ENCODE measurements around the gene FHIT.

DNA sequence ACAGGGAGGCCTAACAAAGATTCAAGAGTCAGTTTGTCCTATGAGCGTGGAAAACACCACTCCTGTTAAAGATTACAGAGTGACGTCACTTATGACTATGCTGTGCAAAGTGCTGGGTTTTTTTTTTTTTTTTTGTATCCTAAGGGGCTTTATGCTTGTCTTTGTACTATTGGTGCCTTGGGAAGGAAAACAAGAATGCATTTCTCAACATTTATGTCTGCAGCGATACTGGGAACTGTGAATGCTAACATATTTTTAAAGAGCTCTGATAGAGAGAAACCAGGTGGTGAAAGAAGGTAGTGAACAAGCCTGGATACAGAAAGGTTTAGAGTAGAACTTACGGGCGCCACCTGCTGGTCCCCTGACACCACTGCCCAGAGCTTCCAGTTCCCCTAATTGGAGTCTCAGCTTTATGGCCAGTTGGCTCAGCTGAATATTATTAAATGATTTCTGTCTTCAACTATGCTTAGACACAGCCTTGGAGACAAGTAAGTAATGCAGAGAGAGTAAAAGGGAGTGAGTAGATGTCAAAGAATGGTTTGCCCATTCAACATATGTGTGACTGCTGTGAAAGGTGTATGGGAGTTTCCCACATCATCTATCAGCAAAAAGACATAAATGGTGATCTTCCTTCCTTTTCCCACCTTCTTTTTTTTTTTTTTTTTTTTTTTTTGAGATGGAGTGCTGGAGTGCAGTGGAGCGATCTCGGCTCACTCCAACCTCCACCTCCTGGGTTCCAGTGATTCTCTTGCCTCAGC is 1393.5 kb downstream of the FHIT start:
- TF ChIP-seq, protein P1, sequence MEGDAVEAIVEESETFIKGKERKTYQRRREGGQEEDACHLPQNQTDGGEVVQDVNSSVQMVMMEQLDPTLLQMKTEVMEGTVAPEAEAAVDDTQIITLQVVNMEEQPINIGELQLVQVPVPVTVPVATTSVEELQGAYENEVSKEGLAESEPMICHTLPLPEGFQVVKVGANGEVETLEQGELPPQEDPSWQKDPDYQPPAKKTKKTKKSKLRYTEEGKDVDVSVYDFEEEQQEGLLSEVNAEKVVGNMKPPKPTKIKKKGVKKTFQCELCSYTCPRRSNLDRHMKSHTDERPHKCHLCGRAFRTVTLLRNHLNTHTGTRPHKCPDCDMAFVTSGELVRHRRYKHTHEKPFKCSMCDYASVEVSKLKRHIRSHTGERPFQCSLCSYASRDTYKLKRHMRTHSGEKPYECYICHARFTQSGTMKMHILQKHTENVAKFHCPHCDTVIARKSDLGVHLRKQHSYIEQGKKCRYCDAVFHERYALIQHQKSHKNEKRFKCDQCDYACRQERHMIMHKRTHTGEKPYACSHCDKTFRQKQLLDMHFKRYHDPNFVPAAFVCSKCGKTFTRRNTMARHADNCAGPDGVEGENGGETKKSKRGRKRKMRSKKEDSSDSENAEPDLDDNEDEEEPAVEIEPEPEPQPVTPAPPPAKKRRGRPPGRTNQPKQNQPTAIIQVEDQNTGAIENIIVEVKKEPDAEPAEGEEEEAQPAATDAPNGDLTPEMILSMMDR (conservative IDR thresholded peaks at IDR 0.05; ENCODE audit: low read depth, low read length): peak; percentile 96
- TF ChIP-seq EZH2phosphoT487 (IDR thresholded peaks at IDR 0.05; ENCODE audit: borderline replicate concordance, low read length): no peak

All from PC-3 (cell line).